B cell (primary cell): ENCODE measurements around the gene S100PBP. TPM values are rescaled to one million over a fixed set of nuclear protein-coding genes. Genes with fewer than 3 reads are reported as not detected.

Source experiments
- ATAC-seq: fragments of 200-7000 bp; cut with Tn5 transposase; one replicate; pipeline ENCODE4 v1.10.0; 2021; ENCODE audit warnings: low read depth, mild to moderate bottlenecking, moderate number of reproducible peaks, moderate library complexity
- CTCF ChIA-PET: fragments of 350-600 bp; sonication (Branson Sonifier 250); formaldehyde crosslinking; loops from one replicate; lab custom pipeline; 2021; ENCODE audit warnings: antibody characterized with exemption, inconsistent platforms; lab: Charles Lee
- POLR2A ChIA-PET: fragments of 350-600 bp; sonication (Branson Sonifier 250); formaldehyde crosslinking; loops from one replicate; lab custom pipeline; 2021; ENCODE audit warnings: antibody characterized with exemption; lab: Charles Lee
- DNase-seq: peaks from one replicate; pipeline ENCODE4 v3.0.0; 2013
- H2AFZ ChIP-seq: 2 replicates; pipeline ENCODE4 v1.6.1; 2012; ENCODE audit warnings: mild to moderate bottlenecking, low read depth, low read length; ENCODE audit not compliant: insufficient read depth, poor library complexity, severe bottlenecking
- H3K27ac ChIP-seq, 2 donors: 1 replicate in 1 of 2; 2 replicates in 1 of 2; pipeline ENCODE4 v1.5.1; 2012 to 2013; ENCODE audit warnings: low read length in 2 of 2, mild to moderate bottlenecking in 2 of 2, moderate library complexity in 1 of 2
- H3K27me3 ChIP-seq, 4 experiments: fragments of 200-600 bp in 1 of 4; sonication (generic) in 1 of 4; replicated peaks in 1 of 4; 1 replicate in 2 of 4; 2 replicates in 2 of 4; pipeline versions ENCODE4 v1.6.1 to v1.7.0; 2013 to 2016; ENCODE audit warnings: low read length in 3 of 4, mild to moderate bottlenecking in 2 of 4, mixed read lengths in 1 of 4, moderate library complexity in 1 of 4; ENCODE audit not compliant: insufficient read depth in 4 of 4, control insufficient read depth in 3 of 4; ENCODE audit errors: control extremely low read depth in 1 of 4
- H3K36me3 ChIP-seq, 2 experiments: replicated peaks in 1 of 2; 1 replicate in 1 of 2; 2 replicates in 1 of 2; pipeline versions ENCODE4 v1.6.1 to v1.7.1; 2013; ENCODE audit warnings: low read length in 1 of 2; ENCODE audit not compliant: insufficient read depth in 2 of 2, control insufficient read depth in 1 of 2; ENCODE audit errors: control extremely low read depth in 1 of 2, extremely low read depth in 1 of 2
- H3K4me1 ChIP-seq, 2 donors: fragments of 200-600 bp in 1 of 2; sonication (generic) in 1 of 2; 1 replicate in 1 of 2; 2 replicates in 1 of 2; pipeline versions ENCODE4 v1.5.1 to v1.6.1; 2013 to 2017; ENCODE audit warnings: low read length in 2 of 2; ENCODE audit not compliant: control insufficient read depth in 2 of 2, insufficient read depth in 2 of 2
- H3K4me2 ChIP-seq: replicated peaks from 2 replicates; pipeline ENCODE3; 2012; ENCODE audit warnings: mild to moderate bottlenecking, low read depth, low read length; ENCODE audit not compliant: poor library complexity, severe bottlenecking
- H3K4me3 ChIP-seq, 5 experiments: fragments of 200-600 bp in 1 of 5; sonication (generic) in 1 of 5; 1 replicate in 3 of 5; 2 replicates in 2 of 5; pipeline versions ENCODE4 v1.5.1 to v1.7.0; 2011 to 2016; ENCODE audit warnings: low read length in 4 of 5, mild to moderate bottlenecking in 4 of 5, low read depth in 2 of 5, control low read depth in 1 of 5, moderate library complexity in 1 of 5; ENCODE audit not compliant: insufficient read depth in 1 of 5; ENCODE audit errors: control extremely low read depth in 1 of 5, extremely low read depth in 1 of 5
- H3K79me2 ChIP-seq: fragments of 200-600 bp; sonication (generic); one replicate; pipeline ENCODE4 v1.6.0; 2016; ENCODE audit warnings: low read length; ENCODE audit not compliant: control insufficient read depth, insufficient read depth
- H3K9ac ChIP-seq: fragments of 200-600 bp; sonication (generic); 2 replicates; pipeline ENCODE4 v1.6.1; 2017; ENCODE audit warnings: mild to moderate bottlenecking, low read length, moderate library complexity
- H3K9me3 ChIP-seq, 3 donors: one replicate each; pipeline versions ENCODE4 v1.6.1 to v1.7.1; 2013; ENCODE audit warnings: low read length in 2 of 3; ENCODE audit not compliant: control insufficient read depth in 2 of 3, insufficient read depth in 1 of 3; ENCODE audit errors: control extremely low read depth in 1 of 3
- H4K20me1 ChIP-seq: 2 replicates; pipeline ENCODE4 v1.6.0; 2012; ENCODE audit warnings: mild to moderate bottlenecking, low read length; ENCODE audit not compliant: insufficient read depth, control insufficient read depth, poor library complexity, severe bottlenecking
- H3K27ac Mint-ChIP-seq: one replicate; pipeline ENCODE4 v1.8.0; 2021; ENCODE audit warnings: mixed read lengths
- H3K27me3 Mint-ChIP-seq: one replicate; pipeline ENCODE4 v1.8.0; 2021; ENCODE audit warnings: mixed read lengths
- H3K4me1 Mint-ChIP-seq: one replicate; pipeline ENCODE4 v1.8.0; 2021; ENCODE audit warnings: mixed read lengths
- H3K4me3 Mint-ChIP-seq: one replicate; pipeline ENCODE4 v1.8.0; 2021; ENCODE audit warnings: mixed read lengths
- H3K9me3 Mint-ChIP-seq: one replicate; pipeline ENCODE4 v1.8.0; 2022; ENCODE audit warnings: mixed read lengths; ENCODE audit not compliant: insufficient read depth
- CTCF ChIP-seq: fragments of 200-600 bp; IDR thresholded peaks from one replicate; pipeline ENCODE4 v1.8.0; 2022; ENCODE audit warnings: antibody characterized with exemption, mild to moderate bottlenecking
- EZH2 ChIP-seq: IDR thresholded peaks from 2 replicates; pipeline ENCODE4 v1.6.1; 2012; ENCODE audit warnings: borderline replicate concordance, low read depth, mild to moderate bottlenecking, moderate library complexity, low read length; ENCODE audit not compliant: insufficient read depth, poor library complexity, severe bottlenecking
- WGBS: methylation state at CpG from one replicate; pipeline ENCODE4 v1.1.5; 2013; ENCODE audit warnings: missing lambda C conversion rate; ENCODE audit not compliant: insufficient coverage; 5-methylcytosine and 5-hydroxymethylcytosine counted together
- intact Hi-C: fragments of 100-400 bp; cut with micrococcal nuclease; formaldehyde crosslinking; loops from one replicate; pipeline ENCODE4 v1.10.0; 2022
- polyA plus RNA-seq: library from polyadenylated mRNA; depleted of rRNA; stranded (reverse); fragments of >200 nt; gene quantifications from 2 replicates; pipeline ENCODE4 v1.2.3, GENCODE V29; 2012
- total RNA-seq, 2 donors: library from RNA; stranded (reverse); fragments of 120-200 nt in 1 of 2; gene quantifications; 1 replicate in 1 of 2; 2 replicates in 1 of 2; pipeline versions ENCODE4 v1.2.3 to v1.2.4, GENCODE V29; 2013 to 2022

S100PBP gene
- total and polyA plus RNA-seq, 2 donors (not counting 1 experiment from before 2014, with no cell fraction given) = 32.5 to 94.1 TPM

GRCh38 chr1:32873484-32873883 lies 56.0 kb downstream of the S100PBP start:
- WGBS = 96% methylated on average over 3 of the region's 5 CpGs
- Mint-ChIP-seq H3K4me3 (no peak overlapping the region), H3K4me1 (peaks cover 41% of the 10 kb centered on the region), H3K27me3 (peaks cover 48% of the 10 kb centered on the region), H3K9me3 (no peaks in the 10 kb centered on the region), H3K27ac (no peak overlapping the region)
- Histone ChIP-seq H3K9me3 (peaks cover 0 to 3% (median 0%) of the 10 kb centered on the region in 3 donors), H3K27me3 (peaks cover 0 to 69% (median 22%) of the 10 kb centered on the region in 4 experiments), H4K20me1 (peaks cover 4% of the 10 kb centered on the region), H2AFZ (no peak overlapping the region), H3K27ac (no peak overlapping the region), H3K4me3 (no peak overlapping the region), H3K9ac (no peak overlapping the region), H3K4me2 (no peak overlapping the region), H3K4me1 (peaks cover 25 to 37% of the 10 kb centered on the region in 2 donors), H3K36me3 (no peaks in the 10 kb centered on the region), H3K79me2 (no peaks in the 10 kb centered on the region)
- intact Hi-C loops = loop anchor here (2.0 to 10.0 kb wide), 2 partner anchors 49 to 473 kb away; no protein-coding TSS in a partner anchor
- DNase-seq (no peak), ATAC-seq (no peak)
- TF ChIP-seq CTCF = no peak
- TF ChIP-seq EZH2 = no peak
- CTCF ChIA-PET = interaction anchor here (0.6 to 2.6 kb wide), 13 partner anchors 10 to 658 kb away, joined by 3 to 42 read pairs (median 3); partner anchors contain the start of gene YARS1
- POLR2A ChIA-PET = no interaction called here
